GM12878 (cell line): Measurements from ENCODE around the gene GOLIM4. TPM values are rescaled to one million over a fixed set of nuclear protein-coding genes. Genes with fewer than 3 reads are reported as not detected.

ENCODE experiments used
- EED ChIP-seq: sonication (generic); IDR thresholded peaks from 2 replicates; pipeline ENCODE4 v1.6.1; 2016; ENCODE audit warnings: antibody characterized with exemption, low read depth
- EP300 ChIP-seq, 2 experiments: fragments of 150-350 bp in 1 of 2; IDR thresholded peaks; 2 replicates each; pipeline ENCODE4 v1.6.1; 2011 to 2012; ENCODE audit warnings: low read depth in 2 of 2, low read length in 2 of 2, borderline replicate concordance in 1 of 2, improper control_type of control experiment in 1 of 2, inconsistent platforms in 1 of 2; ENCODE audit not compliant: control insufficient read depth in 1 of 2
- ETV6 ChIP-seq, 2 experiments: fragments of 450-650 bp in 1 of 2; IDR thresholded peaks in 1 of 2; conservative IDR thresholded peaks in 1 of 2; 2 replicates each; pipeline ENCODE4 v1.6.1; 2014; ENCODE audit warnings: antibody characterized with exemption in 1 of 2, borderline replicate concordance in 1 of 2, low read depth in 1 of 2, mild to moderate bottlenecking in 1 of 2, moderate library complexity in 1 of 2
- HDAC6 ChIP-seq: fragments of 200-600 bp; sonication (generic); IDR thresholded peaks from one replicate; pipeline ENCODE4 v1.8.0; 2017; ENCODE audit warnings: antibody characterized with exemption; ENCODE audit not compliant: unreplicated experiment
- KLF5 ChIP-seq: fragments of 450-650 bp; IDR thresholded peaks from 2 replicates; pipeline ENCODE4 v1.6.1; 2014; ENCODE audit warnings: mild to moderate bottlenecking; ENCODE audit not compliant: partially characterized antibody
- SRF ChIP-seq, 2 experiments: IDR thresholded peaks; 2 replicates each; pipeline ENCODE4 v1.6.1; 2011; ENCODE audit warnings: low read depth in 2 of 2, low read length in 2 of 2, mild to moderate bottlenecking in 1 of 2, moderate library complexity in 1 of 2
- SUPT20H ChIP-seq: IDR thresholded peaks from 2 replicates; pipeline ENCODE4 v1.6.1; 2011; ENCODE audit warnings: low read depth, mild to moderate bottlenecking, low read length, moderate library complexity, borderline replicate concordance; ENCODE audit not compliant: control insufficient read depth
- ZBED1 ChIP-seq: IDR thresholded peaks from 2 replicates; pipeline ENCODE4 v1.6.1; 2016; ENCODE audit warnings: borderline replicate concordance
- ZNF687 ChIP-seq: fragments of 450-650 bp; IDR thresholded peaks from 2 replicates; pipeline ENCODE4 v1.6.1; 2017; ENCODE audit warnings: mild to moderate bottlenecking, moderate library complexity
- polyA plus RNA-seq, 11 experiments: library from polyadenylated mRNA; depleted of rRNA in 4 of 11; unstranded in 6 of 11; stranded (reverse) in 5 of 11; fragments of >200 nt; fragmentation: Nextera tagmentation in 4 of 11; fragmentation: Illumina TruSeq in 1 of 11; extraction: Ambion mirVana in 4 of 11; extraction: Trizol in 1 of 11; gene quantifications; 1 replicate in 1 of 11; 2 replicates in 10 of 11; pipeline versions ENCODE4 v1.2.1 to v1.2.3, GENCODE V29; 2011 to 2016; ENCODE audit warnings: inconsistent platforms in 2 of 11, missing spikeins in 2 of 11, low read depth in 1 of 11
- total RNA-seq, 4 experiments: library from RNA; depleted of rRNA in 3 of 4; stranded (reverse); fragments of >200 nt in 3 of 4; fragmentation: Illumina TruSeq in 1 of 4; extraction: Trizol in 1 of 4; gene quantifications; 2 replicates each; pipeline versions ENCODE4 v1.2.1 to v1.2.3, GENCODE V29; 2013 to 2021

The GOLIM4 gene
- total and polyA plus RNA-seq, 10 of the 15 experiments (the other 5 are each of a cell fraction or from before 2014, with no cell fraction given): 11.1 to 32.4 (median 19.3) TPM

- no peak for TF ChIP-seq ZNF687
- TF ChIP-seq HDAC6: no peak
- TF ChIP-seq SUPT20H: no peak
- TF ChIP-seq ETV6 (conservative IDR thresholded peaks at IDR 0.05 in 1 of 2, IDR thresholded peaks at IDR 0.05 in 1 of 2; ENCODE audit: borderline replicate concordance in 1 of 2, low read depth in 1 of 2): no peak
- no peak for TF ChIP-seq SRF (IDR thresholded peaks at IDR 0.05; ENCODE audit: low read depth in 2 of 2, low read length in 2 of 2)
- no peak for TF ChIP-seq KLF5
- TF ChIP-seq EED: no peak
- no peak for TF ChIP-seq EP300 (IDR thresholded peaks at IDR 0.05; ENCODE audit: borderline replicate concordance in 1 of 2, control insufficient read depth in 1 of 2, low read depth in 2 of 2, low read length in 2 of 2)
- TF ChIP-seq ZBED1: no peak
Observed at GRCh38 chr3:168090306-168091085, 5.2 kb downstream of the GOLIM4 start (continued).
